HepG2 (cell line): ENCODE measurements around the gene TOE1. TPM values are rescaled to one million over a fixed set of nuclear protein-coding genes. Genes with fewer than 3 reads are reported as not detected.
A peak's percentile ranks its signal among the peaks of the same experiment; 100 is the strongest.

Source experiments
- FOXO4 ChIP-seq: sonication (generic); formaldehyde crosslinking; conservative IDR thresholded peaks from 2 replicates; pipeline ENCODE4 v1.8.1; 2023; ENCODE audit warnings: missing genetic modification reagents
- GMEB1 ChIP-seq: sonication (generic); formaldehyde crosslinking; IDR thresholded peaks from 2 replicates; pipeline ENCODE4 v1.5.1; 2020; ENCODE audit warnings: missing genetic modification reagents, mild to moderate bottlenecking, borderline replicate concordance
- HES4 ChIP-seq: sonication (generic); formaldehyde crosslinking; IDR thresholded peaks from 2 replicates; pipeline ENCODE4 v1.9.0; 2021; ENCODE audit warnings: mild to moderate bottlenecking, missing genetic modification reagents, borderline replicate concordance
- HMGXB3 ChIP-seq: sonication (generic); formaldehyde crosslinking; IDR thresholded peaks from 2 replicates; pipeline ENCODE4 v1.4.0; 2020; ENCODE audit warnings: missing genetic modification reagents, borderline replicate concordance
- KLF15 ChIP-seq: sonication (generic); formaldehyde crosslinking; IDR thresholded peaks from 2 replicates; pipeline ENCODE4 v1.8.1; 2023; ENCODE audit warnings: borderline replicate concordance, mild to moderate bottlenecking, inconsistent platforms, missing genetic modification reagents, mixed read lengths
- NR2F1 ChIP-seq, 2 experiments: fragments of 450-650 bp in 1 of 2; formaldehyde crosslinking in 1 of 2; IDR thresholded peaks; 2 replicates each; pipeline versions ENCODE4 v1.5.0 to v1.6.1; 2016 to 2020; ENCODE audit warnings: mild to moderate bottlenecking in 1 of 2, missing compliant biosample characterization in 1 of 2, missing genetic modification reagents in 1 of 2, moderate library complexity in 1 of 2
- PREB ChIP-seq: sonication (generic); formaldehyde crosslinking; IDR thresholded peaks from 2 replicates; pipeline ENCODE4 v1.4.0; 2020; ENCODE audit warnings: missing genetic modification reagents
- RAD51 ChIP-seq: fragments of 450-650 bp; IDR thresholded peaks from 2 replicates; pipeline ENCODE4 v1.6.1; 2016; ENCODE audit warnings: borderline replicate concordance
- RBFOX2 ChIP-seq: fragments of 200-400 bp; formaldehyde crosslinking; IDR thresholded peaks from 2 replicates; pipeline ENCODE4 v1.6.1; 2017; ENCODE audit warnings: low read depth, mild to moderate bottlenecking, low read length
- RBM22 ChIP-seq: fragments of 200-400 bp; formaldehyde crosslinking; optimal IDR thresholded peaks from 2 replicates; pipeline ENCODE3; 2017; ENCODE audit warnings: mild to moderate bottlenecking, low read length, moderate library complexity
- TCF7 ChIP-seq: sonication (generic); IDR thresholded peaks from 2 replicates; pipeline ENCODE4 v1.6.1; 2016; ENCODE audit warnings: antibody characterized with exemption, low read depth
- ZBTB14 ChIP-seq: sonication (generic); formaldehyde crosslinking; IDR thresholded peaks from 2 replicates; pipeline ENCODE4 v1.4.0; 2020; ENCODE audit warnings: missing genetic modification reagents
- ZNF569 ChIP-seq: sonication (generic); formaldehyde crosslinking; IDR thresholded peaks from 2 replicates; pipeline ENCODE4 v1.5.0; 2020; ENCODE audit warnings: mild to moderate bottlenecking, missing genetic modification reagents, moderate library complexity, borderline replicate concordance
- ZNF616 ChIP-seq: sonication (generic); formaldehyde crosslinking; IDR thresholded peaks from 2 replicates; pipeline ENCODE4 v1.5.0; 2020; ENCODE audit warnings: low read depth, mild to moderate bottlenecking, missing genetic modification reagents
- ZNF788 ChIP-seq: sonication (generic); formaldehyde crosslinking; IDR thresholded peaks from 2 replicates; pipeline ENCODE4 v1.5.0; 2020; ENCODE audit warnings: mild to moderate bottlenecking, missing genetic modification reagents, borderline replicate concordance
- ZSCAN5A ChIP-seq: sonication (generic); formaldehyde crosslinking; IDR thresholded peaks from 2 replicates; pipeline ENCODE4 v1.8.0; 2022; ENCODE audit warnings: mild to moderate bottlenecking, missing genetic modification reagents, borderline replicate concordance
- polyA plus RNA-seq, 8 experiments: library from polyadenylated mRNA; depleted of rRNA in 3 of 8; stranded (reverse) in 7 of 8; unstranded in 1 of 8; fragments of >200 nt; fragmentation: Illumina TruSeq in 4 of 8; extraction: Trizol in 4 of 8; gene quantifications; 2 replicates each; pipeline versions ENCODE4 v1.2.1 to v1.2.3, GENCODE V29; 2011 to 2016; ENCODE audit warnings: low read depth in 4 of 8, missing spikeins in 1 of 8, mixed read lengths in 1 of 8; ENCODE audit not compliant: insufficient read depth in 1 of 8
- total RNA-seq, 5 experiments: library from RNA; depleted of rRNA; stranded (reverse); fragments of >200 nt; fragmentation: Illumina TruSeq; extraction: Trizol; gene quantifications; 2 replicates each; pipeline ENCODE4 v1.2.3, GENCODE V29; 2016; ENCODE audit warnings: low read depth in 1 of 5

TOE1 gene
- total and polyA plus RNA-seq, 2 of the 13 experiments (the other 11 are each of a cell fraction or from before 2014, with no cell fraction given) = 14.1 to 19.0 TPM

- TF ChIP-seq ZBTB14 (CRISPR knock-in tag) (0 out of 2 replicates have a peak, but pooled peaks have one; percentile 21), ZNF788 (CRISPR knock-in tag) (peak; percentile 89; the same call in 1 of the 2 replicates), NR2F1 (CRISPR knock-in tag; IDR thresholded peaks at IDR 0.05) (no peak), GMEB1 (peak; percentile 94), HES4 (CRISPR knock-in tag) (no peak), PREB (no peak), HMGXB3 (peak; percentile 46; the same call in 1 of the 2 replicates), ZNF616 (0 out of 2 replicates have a peak, but pooled peaks have one; percentile 83), RAD51 (no peak), RBFOX2 (peak; percentile 94), ZNF569 (CRISPR knock-in tag) (no peak), TCF7 (no peak), ZSCAN5A (CRISPR knock-in tag) (no peak), RBM22 (peak; percentile 64), FOXO4 (CRISPR knock-in tag) (no peak; the same call in 1 of the 2 replicates), KLF15 (no peak)
Observed at GRCh38 chr1:45339789-45340558, at the start of gene TOE1, which contains the start of gene MUTYH (continued).
